GM12892 (cell line): ENCODE data around the gene IL18BP.

Experiments used
- POLR2A ChIP-seq: IDR thresholded peaks from 2 replicates; pipeline ENCODE4 v1.6.1; 2011; ENCODE audit warnings: low read depth, low read length, control low read depth
- TAF1 ChIP-seq: IDR thresholded peaks from 2 replicates; pipeline ENCODE4 v1.6.1; 2011; ENCODE audit warnings: low read depth, mild to moderate bottlenecking, control low read depth, low read length, borderline replicate concordance

DNA sequence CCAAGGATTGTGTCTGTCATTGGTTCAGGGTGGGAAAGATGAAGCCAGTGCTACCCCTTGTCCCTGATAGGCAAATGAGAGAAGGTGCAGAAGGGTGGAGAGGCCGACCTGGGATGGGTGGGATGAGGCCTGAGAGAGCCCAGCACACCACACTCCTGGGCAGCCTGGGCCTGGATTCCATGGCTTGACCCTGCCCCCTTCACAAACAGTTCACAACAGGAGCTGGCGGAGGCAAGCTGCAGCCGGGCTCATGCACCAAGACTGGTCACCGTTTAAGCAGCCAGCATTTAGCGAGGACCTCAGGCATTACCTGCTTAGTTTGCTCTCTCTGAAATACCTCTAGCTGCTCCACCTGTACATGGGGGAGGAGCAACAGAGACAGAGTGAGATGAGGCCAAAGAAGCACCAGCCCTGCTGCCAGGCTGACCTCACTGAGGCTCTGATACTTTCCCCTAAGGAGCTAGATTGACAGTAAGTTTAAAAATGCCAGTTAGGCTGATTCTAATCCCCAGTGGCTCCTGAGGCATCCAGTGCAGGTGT is 13.5 kb downstream of the IL18BP start:
- TF ChIP-seq POLR2A (no peak; the same call in 1 of the 2 replicates), TAF1 (no peak)
